Measurements from ENCODE around the gene ACTR6.

GRCh38 chr12:100153131-100153530 is 47.5 kb upstream of the ACTR6 start:
- TF ChIP-seq PATZ1 (CRISPR knock-in tag; IDR thresholded peaks at IDR 0.05; ENCODE audit: borderline replicate concordance), result no peak
- no peak for TF ChIP-seq CREB5 (CRISPR knock-in tag; IDR thresholded peaks at IDR 0.05; ENCODE audit: low read depth)
- no peak for TF ChIP-seq ISL1 (CRISPR knock-in tag; IDR thresholded peaks at IDR 0.05)
- no peak for TF ChIP-seq ZFP3 (CRISPR knock-in tag; IDR thresholded peaks at IDR 0.05)
- no peak for TF ChIP-seq ZFP30 (CRISPR knock-in tag; IDR thresholded peaks at IDR 0.05)
- no peak for TF ChIP-seq ZNF565 (CRISPR knock-in tag; conservative IDR thresholded peaks at IDR 0.05; ENCODE audit: low read depth)
- TF ChIP-seq CSDC2 (CRISPR knock-in tag; IDR thresholded peaks at IDR 0.05), result no peak
- no peak for TF ChIP-seq PPARA (CRISPR knock-in tag; IDR thresholded peaks at IDR 0.05; ENCODE audit: borderline replicate concordance)
- no peak for TF ChIP-seq ARNTL (CRISPR knock-in tag; IDR thresholded peaks at IDR 0.05; ENCODE audit: borderline replicate concordance, low read depth)
- TF ChIP-seq ESRRG (CRISPR knock-in tag; IDR thresholded peaks at IDR 0.05), result no peak
